ENCODE data around the gene MIEF2. TPM values are rescaled to one million over a fixed set of nuclear protein-coding genes. Genes with fewer than 3 reads are reported as not detected.

MIEF2 gene
- total and polyA plus RNA-seq, 3 donors from 2014 or later: 7.5 to 29.4 (median 28.5) TPM

DNA sequence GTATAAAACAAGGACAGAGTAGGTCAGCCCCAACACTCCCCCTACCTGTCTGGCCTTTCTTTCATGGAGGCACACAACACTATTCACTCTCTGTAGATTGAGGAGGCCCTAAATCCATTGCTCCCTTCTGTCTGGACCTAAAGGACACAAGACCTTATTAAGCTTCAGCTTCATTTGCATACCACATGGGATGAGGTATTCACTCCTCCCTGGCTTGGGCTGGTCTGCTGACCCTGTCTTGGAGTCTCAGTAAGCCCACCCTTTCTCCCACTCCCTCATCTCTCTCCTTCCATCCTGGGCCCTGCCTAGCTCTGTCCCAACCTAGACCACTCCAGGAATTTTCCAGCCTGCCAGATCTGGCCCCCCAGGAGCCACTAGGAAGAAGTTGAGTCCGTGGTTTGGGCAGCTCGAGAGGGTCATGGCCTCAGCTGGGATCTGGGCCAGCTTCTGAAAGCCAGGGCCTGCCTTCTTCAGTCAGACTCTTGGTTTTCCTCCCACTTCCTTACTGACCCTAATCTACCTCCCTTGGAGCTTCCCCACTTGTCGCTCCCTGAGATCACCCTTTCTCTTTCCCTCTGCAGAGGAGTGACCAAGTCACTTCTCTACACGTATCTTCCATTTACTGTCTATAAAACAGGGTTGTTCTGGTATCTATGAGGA lies 41.6 kb upstream of the MIEF2 start:
- no peaks in the 10 kb centered on the region for H3K36me3 ChIP-seq (ENCODE audit: low read depth, missing control alignments)
- no peaks in the 10 kb centered on the region for H3K27me3 ChIP-seq
- peak; percentile 64 for DNase-seq
- no peaks in the 10 kb centered on the region for H3K9me3 ChIP-seq
- intact Hi-C loops (cut with DNase I; ENCODE audit: low total_unique reads): no loop called here
- 22 to 24% methylated on average over 4 of the region's 4 CpGs for WGBS, 2 donors
- H3K4me1 ChIP-seq: peaks cover 10% of the 10 kb centered on the region
- no peak overlapping the region for H3K4me3 ChIP-seq
- H3K27ac ChIP-seq: no peak overlapping the region
- TF ChIP-seq, protein P1, sequence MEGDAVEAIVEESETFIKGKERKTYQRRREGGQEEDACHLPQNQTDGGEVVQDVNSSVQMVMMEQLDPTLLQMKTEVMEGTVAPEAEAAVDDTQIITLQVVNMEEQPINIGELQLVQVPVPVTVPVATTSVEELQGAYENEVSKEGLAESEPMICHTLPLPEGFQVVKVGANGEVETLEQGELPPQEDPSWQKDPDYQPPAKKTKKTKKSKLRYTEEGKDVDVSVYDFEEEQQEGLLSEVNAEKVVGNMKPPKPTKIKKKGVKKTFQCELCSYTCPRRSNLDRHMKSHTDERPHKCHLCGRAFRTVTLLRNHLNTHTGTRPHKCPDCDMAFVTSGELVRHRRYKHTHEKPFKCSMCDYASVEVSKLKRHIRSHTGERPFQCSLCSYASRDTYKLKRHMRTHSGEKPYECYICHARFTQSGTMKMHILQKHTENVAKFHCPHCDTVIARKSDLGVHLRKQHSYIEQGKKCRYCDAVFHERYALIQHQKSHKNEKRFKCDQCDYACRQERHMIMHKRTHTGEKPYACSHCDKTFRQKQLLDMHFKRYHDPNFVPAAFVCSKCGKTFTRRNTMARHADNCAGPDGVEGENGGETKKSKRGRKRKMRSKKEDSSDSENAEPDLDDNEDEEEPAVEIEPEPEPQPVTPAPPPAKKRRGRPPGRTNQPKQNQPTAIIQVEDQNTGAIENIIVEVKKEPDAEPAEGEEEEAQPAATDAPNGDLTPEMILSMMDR (IDR thresholded peaks at IDR 0.05): no peak
- no peak for TF ChIP-seq POLR2A (IDR thresholded peaks at IDR 0.05)

DNA sequence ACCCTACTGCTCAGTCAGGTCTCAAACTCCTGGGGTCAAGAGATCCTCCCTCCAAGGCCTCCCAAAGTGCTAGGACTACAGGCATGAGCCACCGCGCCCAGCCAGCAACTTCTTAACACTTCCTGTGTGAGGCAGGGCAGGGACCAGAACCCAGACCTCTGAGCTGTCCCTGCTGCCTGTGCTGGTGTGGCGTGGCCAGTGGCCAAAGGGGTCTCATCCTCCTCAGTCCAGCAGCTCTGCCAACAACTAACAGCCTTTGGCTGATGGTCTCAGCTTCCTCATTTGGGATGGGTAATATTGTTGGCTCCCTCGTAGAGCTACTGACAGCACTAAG lies 36.4 kb upstream of the MIEF2 start:
- no peaks in the 10 kb centered on the region for H3K9me3 ChIP-seq
- H3K27ac ChIP-seq: peak overlapping the region; percentile 64 to 84
- no peaks in the 10 kb centered on the region for H3K36me3 ChIP-seq (ENCODE audit: low read depth, missing control alignments)
- no peak for TF ChIP-seq POLR2A (IDR thresholded peaks at IDR 0.05)
- TF ChIP-seq, protein P1 (IDR thresholded peaks at IDR 0.05): no peak
- H3K4me3 ChIP-seq: peak overlapping the region in 1 of 2 donors; percentile 46
- intact Hi-C loops (cut with DNase I; ENCODE audit: low total_unique reads): no loop called here
- 76 to 85% methylated on average over 4 of the region's 4 CpGs for WGBS, 2 donors
- H3K4me1 ChIP-seq: peaks cover 24% of the 10 kb centered on the region
- DNase-seq: no peak
- H3K27me3 ChIP-seq: no peaks in the 10 kb centered on the region

DNA sequence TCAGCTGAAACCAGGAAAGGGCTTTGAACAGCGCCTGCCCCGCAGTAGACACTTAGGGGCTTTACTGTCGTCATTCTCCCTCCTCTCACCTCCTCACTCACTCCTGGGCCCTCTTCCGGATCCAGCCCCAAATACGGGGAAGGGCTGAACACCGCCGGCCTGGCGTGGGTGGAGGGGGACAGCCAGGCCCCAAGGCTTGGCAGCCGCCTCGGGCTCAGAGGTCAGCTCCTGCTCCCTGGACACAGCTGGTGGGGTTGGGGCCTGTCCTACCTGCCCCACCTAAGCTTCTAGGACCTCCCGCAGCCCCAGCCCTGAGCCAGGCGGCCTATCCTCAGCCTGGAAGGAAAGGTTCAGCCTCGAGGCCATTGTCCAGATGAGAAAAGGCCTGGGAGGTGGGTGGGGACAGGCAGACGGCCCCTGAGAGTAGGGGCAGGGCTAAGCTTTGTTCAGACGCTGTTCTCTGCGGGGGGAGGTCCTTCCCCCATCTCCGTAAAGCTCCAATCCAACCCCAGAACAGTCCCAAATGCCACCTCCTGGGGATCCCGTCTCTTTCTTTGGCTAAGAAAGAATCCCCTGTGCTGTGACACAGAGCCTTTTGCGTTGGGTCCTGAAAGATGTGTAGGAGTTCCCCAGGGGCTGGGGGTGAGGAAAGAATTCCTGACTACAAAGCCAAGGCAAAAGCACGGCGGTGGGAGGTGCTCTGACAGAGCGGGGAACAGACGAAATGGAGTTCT lies 35.9 kb upstream of the MIEF2 start:
- 16 to 22% methylated on average over 17 to 23 of the region's 23 CpGs for WGBS, 2 donors
- Histone ChIP-seq H3K27me3 (no peaks in the 10 kb centered on the region), H3K27ac (peak overlapping the region; percentile 64 to 84), H3K4me3 (peak overlapping the region; percentile 15 to 46), H3K4me1 (peaks cover 22% of the 10 kb centered on the region), H3K9me3 (no peaks in the 10 kb centered on the region), H3K36me3 (ENCODE audit: low read depth, missing control alignments) (no peaks in the 10 kb centered on the region)
- TF ChIP-seq, protein P1 (IDR thresholded peaks at IDR 0.05): no peak
- no peak for TF ChIP-seq POLR2A (IDR thresholded peaks at IDR 0.05)
- DNase-seq: peak; percentile 52
- intact Hi-C loops (cut with DNase I; ENCODE audit: low total_unique reads): no loop called here

DNA sequence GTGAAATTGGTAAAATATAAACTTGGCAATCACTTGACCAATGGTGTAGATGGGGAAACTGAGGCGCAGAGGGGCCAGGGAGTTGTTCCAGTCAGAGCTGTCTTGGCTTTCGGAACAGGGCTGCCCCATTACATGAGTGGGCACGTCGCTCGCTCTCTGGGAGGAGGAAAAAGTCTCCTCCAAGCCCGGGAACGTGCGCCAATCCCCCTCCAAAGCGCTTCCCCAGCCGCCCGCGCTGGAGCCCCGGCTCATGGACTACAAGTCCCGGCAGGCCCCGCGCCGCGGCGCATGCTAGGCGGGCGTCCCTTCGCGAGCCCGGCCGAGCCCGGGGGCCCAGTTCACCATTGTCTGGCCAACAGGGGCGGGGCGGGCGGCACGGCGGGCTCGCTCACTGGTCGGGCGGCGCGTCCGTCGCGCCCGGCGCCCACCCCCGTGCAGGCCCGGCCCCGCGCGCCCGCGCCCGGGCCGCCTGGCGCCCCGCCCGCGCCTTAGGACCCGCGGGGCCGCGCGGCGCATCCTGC lies 35.3 kb upstream of the MIEF2 start, which contains the start of gene LLGL1:
LLGL1 (plus strand) TSS at position 515 of the 521 bp plus-strand sequence. CDS start 48 bp downstream, outside the sequence.
- WGBS, 2 donors: 0 to 1% methylated on average over 5 to 54 of the region's 60 CpGs
- peak within 1 kb of the TSS; percentile 64 to 84 for H3K27ac ChIP-seq
- TF ChIP-seq, protein P1 (IDR thresholded peaks at IDR 0.05): no peak
- TF ChIP-seq POLR2A (IDR thresholded peaks at IDR 0.05): no peak
- peak; percentile 98 for DNase-seq
- peak within 1 kb of the TSS; percentile 60 to 62 for H3K4me3 ChIP-seq
- H3K36me3 ChIP-seq (ENCODE audit: low read depth, missing control alignments): no peaks in the 10 kb centered on the region
- peaks cover 22% of the 10 kb centered on the region for H3K4me1 ChIP-seq
- H3K9me3 ChIP-seq: no peaks in the 10 kb centered on the region
- intact Hi-C loops (cut with DNase I; ENCODE audit: low total_unique reads): no loop called here
- H3K27me3 ChIP-seq: no peaks in the 10 kb centered on the region
